Gastrocnemius medialis (tissue), 4 donors: ENCODE data around the gene TWSG1. TPM values are rescaled to one million over a fixed set of nuclear protein-coding genes. Genes with fewer than 3 reads are reported as not detected.

ENCODE experiments used
- ATAC-seq, 2 donors: fragments of 150-250 bp; one replicate each; pipeline ENCODE4 v1.9.1; 2016
- DNase-seq, 2 donors: peaks; one replicate each; pipeline ENCODE4 v3.0.0-alpha.2; 2019
- H3K27ac ChIP-seq, 4 donors: fragments of 200-600 bp; sonication (generic); 1 replicate in 1 of 4; 2 replicates in 3 of 4; pipeline ENCODE4 v1.5.1; 2016 to 2018; ENCODE audit warnings: mild to moderate bottlenecking in 2 of 4, moderate library complexity in 1 of 4
- H3K27me3 ChIP-seq, 3 donors: fragments of 200-600 bp; sonication (generic) in 2 of 3; 1 replicate in 1 of 3; 2 replicates in 2 of 3; pipeline versions ENCODE4 v1.5.1 to v1.6.0; 2016 to 2019; ENCODE audit warnings: mild to moderate bottlenecking in 1 of 3, moderate library complexity in 1 of 3
- H3K36me3 ChIP-seq, 2 donors: fragments of 200-600 bp; sonication (generic) in 1 of 2; one replicate each; pipeline ENCODE4 v1.5.1; 2017 to 2018
- H3K4me1 ChIP-seq, 2 donors: fragments of 200-600 bp; sonication (generic) in 1 of 2; one replicate each; pipeline ENCODE4 v1.5.1; 2016 to 2017; ENCODE audit warnings: mild to moderate bottlenecking in 2 of 2
- H3K4me3 ChIP-seq, 4 donors: fragments of 200-600 bp; sonication (generic) in 3 of 4; 1 replicate in 1 of 4; 2 replicates in 3 of 4; pipeline ENCODE4 v1.5.1; 2016 to 2019; ENCODE audit warnings: mild to moderate bottlenecking in 2 of 4
- H3K9me3 ChIP-seq, 3 donors: fragments of 200-600 bp; sonication (generic) in 2 of 3; 1 replicate in 1 of 3; 2 replicates in 2 of 3; pipeline ENCODE4 v1.5.1; 2016 to 2019
- POLR2A ChIP-seq, 2 donors: fragments of 450-650 bp; IDR thresholded peaks; one replicate each; pipeline ENCODE4 v1.6.1; 2017; ENCODE audit warnings: antibody characterized with exemption in 2 of 2, mild to moderate bottlenecking in 2 of 2, moderate library complexity in 2 of 2
- in situ Hi-C, 4 donors: fragments of 200-750 bp; cut with MboI; loops; one replicate each; pipeline versions ENCODE4 v1.15.0 to v1.8.0; 2017; ENCODE audit warnings: low sequenced_read_pairs in 4 of 4
- intact Hi-C: fragments of 100-400 bp; cut with DNase I; formaldehyde crosslinking; loops from one replicate; pipeline ENCODE4 v1.15.1; 2023; ENCODE audit warnings: low total_unique reads
- total RNA-seq, 4 donors: library from RNA; depleted of rRNA; stranded (reverse); fragments of >200 nt; gene quantifications; one replicate each; pipeline versions ENCODE4 v1.1.0 to v1.2.3, GENCODE V29; 2016
- TF ChIP-seq, protein P1 (sequence below), 5 experiments: fragments of 450-650 bp in 3 of 5; fragments of 200-600 bp in 2 of 5; sonication (generic) in 2 of 5; IDR thresholded peaks in 4 of 5; conservative IDR thresholded peaks in 1 of 5; 1 replicate in 4 of 5; 2 replicates in 1 of 5; pipeline ENCODE4 v1.5.1; 2016 to 2019; ENCODE audit warnings: antibody characterized with exemption in 5 of 5, mild to moderate bottlenecking in 3 of 5, moderate library complexity in 3 of 5

Gene TWSG1
- total RNA-seq, 4 donors from 2014 or later: 5.3 to 9.5 (median 8.1) TPM

DNA sequence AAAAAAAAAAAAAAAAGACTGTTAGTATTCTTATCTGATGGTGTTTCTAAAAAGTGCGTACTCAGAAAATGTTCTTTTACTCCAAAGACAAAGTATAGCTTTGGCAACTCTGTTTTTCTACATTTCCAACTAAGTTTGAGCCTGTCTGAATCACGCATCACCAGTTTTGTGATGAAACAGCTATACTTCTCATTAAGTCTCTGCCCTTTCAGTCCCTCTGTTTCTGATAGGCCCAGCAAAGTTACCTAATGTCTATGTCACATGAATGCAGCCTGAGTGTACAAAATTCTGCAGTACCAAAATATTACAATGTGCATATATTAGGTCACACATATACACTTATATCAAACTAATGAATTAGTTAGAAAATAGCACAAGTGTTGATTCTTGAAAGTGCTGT lies 22.4 kb downstream of the TWSG1 start:
- H3K27ac ChIP-seq: no peak overlapping the region
- no peak overlapping the region for H3K4me3 ChIP-seq
- in situ Hi-C loops (no loop called here), intact Hi-C loops (no loop called here)
- peaks cover 0 to 12% of the 10 kb centered on the region in 2 donors for H3K4me1 ChIP-seq
- TF ChIP-seq, protein P1, sequence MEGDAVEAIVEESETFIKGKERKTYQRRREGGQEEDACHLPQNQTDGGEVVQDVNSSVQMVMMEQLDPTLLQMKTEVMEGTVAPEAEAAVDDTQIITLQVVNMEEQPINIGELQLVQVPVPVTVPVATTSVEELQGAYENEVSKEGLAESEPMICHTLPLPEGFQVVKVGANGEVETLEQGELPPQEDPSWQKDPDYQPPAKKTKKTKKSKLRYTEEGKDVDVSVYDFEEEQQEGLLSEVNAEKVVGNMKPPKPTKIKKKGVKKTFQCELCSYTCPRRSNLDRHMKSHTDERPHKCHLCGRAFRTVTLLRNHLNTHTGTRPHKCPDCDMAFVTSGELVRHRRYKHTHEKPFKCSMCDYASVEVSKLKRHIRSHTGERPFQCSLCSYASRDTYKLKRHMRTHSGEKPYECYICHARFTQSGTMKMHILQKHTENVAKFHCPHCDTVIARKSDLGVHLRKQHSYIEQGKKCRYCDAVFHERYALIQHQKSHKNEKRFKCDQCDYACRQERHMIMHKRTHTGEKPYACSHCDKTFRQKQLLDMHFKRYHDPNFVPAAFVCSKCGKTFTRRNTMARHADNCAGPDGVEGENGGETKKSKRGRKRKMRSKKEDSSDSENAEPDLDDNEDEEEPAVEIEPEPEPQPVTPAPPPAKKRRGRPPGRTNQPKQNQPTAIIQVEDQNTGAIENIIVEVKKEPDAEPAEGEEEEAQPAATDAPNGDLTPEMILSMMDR (IDR thresholded peaks at IDR 0.05 in 4 of 5, conservative IDR thresholded peaks at IDR 0.05 in 1 of 5): no peak
- TF ChIP-seq POLR2A (IDR thresholded peaks at IDR 0.05): no peak
- DNase-seq (no peak), ATAC-seq (no peak)
- no peaks in the 10 kb centered on the region for H3K36me3 ChIP-seq
- H3K9me3 ChIP-seq: no peaks in the 10 kb centered on the region
- H3K27me3 ChIP-seq: no peaks in the 10 kb centered on the region

DNA sequence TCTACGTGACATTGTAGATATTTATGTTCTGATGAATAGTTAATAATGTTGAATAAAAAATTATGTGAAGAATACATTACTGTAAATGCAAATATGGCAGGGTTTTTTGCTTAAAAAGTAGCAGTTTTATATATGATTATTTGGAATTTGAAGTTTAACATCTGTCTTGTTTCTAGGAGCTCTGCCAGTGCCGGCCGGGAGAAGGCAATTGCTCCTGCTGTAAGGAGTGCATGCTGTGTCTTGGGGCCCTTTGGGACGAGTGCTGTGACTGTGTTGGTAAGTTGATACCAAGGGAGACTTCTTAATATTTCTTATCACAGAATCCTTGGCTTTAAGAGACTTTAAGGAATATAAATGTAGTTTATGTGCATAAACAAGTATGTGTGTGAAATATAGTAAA lies 25.2 kb downstream of the TWSG1 start:
- H3K4me3 ChIP-seq: no peak overlapping the region
- DNase-seq: no peak
- no peaks in the 10 kb centered on the region for H3K9me3 ChIP-seq
- in situ Hi-C loops (no loop called here), intact Hi-C loops (no loop called here)
- no peak for TF ChIP-seq POLR2A (IDR thresholded peaks at IDR 0.05)
- TF ChIP-seq, protein P1 (IDR thresholded peaks at IDR 0.05 in 4 of 5, conservative IDR thresholded peaks at IDR 0.05 in 1 of 5): no peak
- H3K27ac ChIP-seq: no peak overlapping the region
- H3K36me3 ChIP-seq: no peaks in the 10 kb centered on the region
- H3K4me1 ChIP-seq: no peaks in the 10 kb centered on the region
- H3K27me3 ChIP-seq: no peaks in the 10 kb centered on the region
- no peak for ATAC-seq

DNA sequence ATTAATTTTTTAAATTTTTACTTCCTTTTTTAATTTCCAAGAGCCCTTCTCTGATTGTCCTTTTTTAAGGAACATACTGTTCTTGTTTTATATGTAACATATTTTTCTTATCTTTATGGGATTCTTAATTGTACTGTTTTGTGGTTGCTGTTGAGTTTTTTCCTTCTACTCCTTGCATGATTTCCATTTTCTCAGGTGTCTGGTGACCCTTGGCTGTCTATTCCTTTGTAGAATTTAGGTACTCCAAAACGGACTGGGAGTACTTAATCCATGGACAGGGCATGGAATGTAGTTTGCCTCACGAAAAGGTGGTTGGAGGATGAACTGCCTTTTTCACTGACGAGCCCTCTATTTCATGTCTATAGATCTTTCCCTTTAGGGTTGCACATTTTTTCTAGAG lies 26.6 kb downstream of the TWSG1 start:
- no peak overlapping the region for H3K4me3 ChIP-seq
- ATAC-seq: no peak
- DNase-seq: no peak
- H3K36me3 ChIP-seq: no peaks in the 10 kb centered on the region
- intact Hi-C loops: no loop called here
- no peaks in the 10 kb centered on the region for H3K9me3 ChIP-seq
- H3K27me3 ChIP-seq: no peaks in the 10 kb centered on the region
- in situ Hi-C loops: no loop called here
- no peak for TF ChIP-seq POLR2A (IDR thresholded peaks at IDR 0.05)
- TF ChIP-seq, protein P1 (IDR thresholded peaks at IDR 0.05 in 4 of 5, conservative IDR thresholded peaks at IDR 0.05 in 1 of 5): no peak
- H3K4me1 ChIP-seq: no peaks in the 10 kb centered on the region
- no peak overlapping the region for H3K27ac ChIP-seq

DNA sequence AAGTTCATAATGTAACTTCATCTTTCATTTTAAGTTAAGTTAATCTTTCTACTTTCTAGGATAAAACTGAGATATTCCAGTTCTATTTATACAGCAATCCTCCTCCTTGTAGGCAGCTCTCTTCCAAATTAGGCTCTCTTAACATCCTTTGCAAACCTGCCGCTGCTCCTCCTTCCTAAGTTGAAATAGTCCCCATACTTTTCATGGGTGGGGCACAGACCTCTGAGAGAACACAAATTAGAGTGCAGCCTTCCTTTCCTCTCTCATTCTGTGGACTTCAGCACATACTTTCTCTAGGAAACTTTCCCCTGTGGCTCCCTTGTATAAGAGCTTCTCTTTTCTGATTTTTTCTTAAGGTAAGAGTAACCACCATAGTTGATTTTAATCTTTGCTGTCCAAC lies 28.3 kb downstream of the TWSG1 start:
- in situ Hi-C loops: no loop called here
- Histone ChIP-seq H3K9me3 (no peaks in the 10 kb centered on the region), H3K4me3 (no peak overlapping the region), H3K36me3 (peaks cover 0 to 5% of the 10 kb centered on the region in 2 donors), H3K27me3 (no peaks in the 10 kb centered on the region), H3K4me1 (no peaks in the 10 kb centered on the region), H3K27ac (no peak overlapping the region)
- TF ChIP-seq, protein P1 (IDR thresholded peaks at IDR 0.05 in 4 of 5, conservative IDR thresholded peaks at IDR 0.05 in 1 of 5): no peak
- no peak for TF ChIP-seq POLR2A (IDR thresholded peaks at IDR 0.05)
- ATAC-seq (no peak), DNase-seq (no peak)
- intact Hi-C loops: no loop called here

DNA sequence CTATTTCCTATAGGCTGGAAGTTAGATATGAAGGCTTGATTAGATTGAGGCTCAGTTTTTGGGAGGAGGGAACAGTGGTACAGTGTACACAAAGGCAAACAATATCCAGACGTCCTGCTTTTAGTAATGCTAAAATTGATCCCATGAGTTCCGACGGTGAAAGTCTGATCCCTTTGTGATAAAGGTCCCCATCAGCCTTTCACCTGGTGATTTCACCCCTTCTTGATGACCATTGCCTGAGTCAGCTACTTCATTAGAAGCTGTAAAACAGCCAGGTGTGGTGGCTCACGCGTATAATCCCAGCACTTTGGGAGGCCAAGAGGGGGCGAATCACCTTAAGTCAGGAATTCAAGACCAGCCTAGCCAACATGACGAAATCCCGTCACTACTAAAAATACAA lies 29.7 kb downstream of the TWSG1 start:
- intact Hi-C loops (no loop called here), in situ Hi-C loops (no loop called here)
- no peak for DNase-seq
- no peaks in the 10 kb centered on the region for H3K9me3 ChIP-seq
- H3K27me3 ChIP-seq: no peaks in the 10 kb centered on the region
- no peak for ATAC-seq
- TF ChIP-seq, protein P1 (IDR thresholded peaks at IDR 0.05 in 4 of 5, conservative IDR thresholded peaks at IDR 0.05 in 1 of 5): no peak
- TF ChIP-seq POLR2A (IDR thresholded peaks at IDR 0.05): no peak
- no peak overlapping the region for H3K27ac ChIP-seq
- H3K4me3 ChIP-seq: no peak overlapping the region
- H3K36me3 ChIP-seq: peaks cover 0 to 5% of the 10 kb centered on the region in 2 donors
- H3K4me1 ChIP-seq: no peaks in the 10 kb centered on the region
